SK-N-SH treated with all-trans-retinoic acid at 6 μM for 48 hours (cell line): ENCODE data around the gene TREH.

Source experiments
- BACH2 ChIP-seq: fragments of 250-450 bp; sonication (Bioruptor Pico); IDR thresholded peaks from 2 replicates; pipeline ENCODE4 v1.9.0; 2021; ENCODE audit warnings: mild to moderate bottlenecking, borderline replicate concordance
- ESRRG ChIP-seq: fragments of 250-450 bp; sonication (Bioruptor Pico); IDR thresholded peaks from 2 replicates; pipeline ENCODE4 v1.6.1; 2021; ENCODE audit warnings: mild to moderate bottlenecking
- PPARA ChIP-seq: fragments of 250-450 bp; sonication (Bioruptor Pico); IDR thresholded peaks from 2 replicates; pipeline ENCODE4 v1.5.0; 2020; ENCODE audit warnings: mild to moderate bottlenecking, borderline replicate concordance
- RARB ChIP-seq: fragments of 250-450 bp; sonication (Bioruptor Pico); IDR thresholded peaks from 2 replicates; pipeline ENCODE4 v1.8.0; 2021; ENCODE audit warnings: mild to moderate bottlenecking, moderate library complexity
- TCF4 ChIP-seq: fragments of 250-450 bp; sonication (Bioruptor Pico); IDR thresholded peaks from 2 replicates; pipeline ENCODE4 v1.8.0; 2021; ENCODE audit warnings: mild to moderate bottlenecking, moderate library complexity, borderline replicate concordance
- ZC3H10 ChIP-seq: fragments of 250-450 bp; sonication (Bioruptor Pico); IDR thresholded peaks from 2 replicates; pipeline ENCODE4 v1.5.1; 2021; ENCODE audit warnings: mild to moderate bottlenecking, moderate library complexity
- ZFP3 ChIP-seq: fragments of 250-450 bp; sonication (Bioruptor Pico); IDR thresholded peaks from 2 replicates; pipeline ENCODE4 v1.5.0; 2020; ENCODE audit warnings: mild to moderate bottlenecking, moderate library complexity
- ZNF565 ChIP-seq: fragments of 450-650 bp; formaldehyde crosslinking; conservative IDR thresholded peaks from 2 replicates; pipeline ENCODE4 v1.5.0; 2020; ENCODE audit warnings: low read depth, mild to moderate bottlenecking, moderate library complexity
- TF ChIP-seq, protein P1 (sequence below): fragments of 250-450 bp; sonication (Bioruptor Pico); IDR thresholded peaks from 2 replicates; pipeline ENCODE4 v1.8.0; 2020; ENCODE audit warnings: mild to moderate bottlenecking, moderate library complexity, borderline replicate concordance
- TF ChIP-seq, protein P2 (sequence below): fragments of 250-450 bp; sonication (Bioruptor Pico); IDR thresholded peaks from 2 replicates; pipeline ENCODE4 v1.5.1; 2020; ENCODE audit warnings: low read depth, mild to moderate bottlenecking, moderate library complexity

DNA sequence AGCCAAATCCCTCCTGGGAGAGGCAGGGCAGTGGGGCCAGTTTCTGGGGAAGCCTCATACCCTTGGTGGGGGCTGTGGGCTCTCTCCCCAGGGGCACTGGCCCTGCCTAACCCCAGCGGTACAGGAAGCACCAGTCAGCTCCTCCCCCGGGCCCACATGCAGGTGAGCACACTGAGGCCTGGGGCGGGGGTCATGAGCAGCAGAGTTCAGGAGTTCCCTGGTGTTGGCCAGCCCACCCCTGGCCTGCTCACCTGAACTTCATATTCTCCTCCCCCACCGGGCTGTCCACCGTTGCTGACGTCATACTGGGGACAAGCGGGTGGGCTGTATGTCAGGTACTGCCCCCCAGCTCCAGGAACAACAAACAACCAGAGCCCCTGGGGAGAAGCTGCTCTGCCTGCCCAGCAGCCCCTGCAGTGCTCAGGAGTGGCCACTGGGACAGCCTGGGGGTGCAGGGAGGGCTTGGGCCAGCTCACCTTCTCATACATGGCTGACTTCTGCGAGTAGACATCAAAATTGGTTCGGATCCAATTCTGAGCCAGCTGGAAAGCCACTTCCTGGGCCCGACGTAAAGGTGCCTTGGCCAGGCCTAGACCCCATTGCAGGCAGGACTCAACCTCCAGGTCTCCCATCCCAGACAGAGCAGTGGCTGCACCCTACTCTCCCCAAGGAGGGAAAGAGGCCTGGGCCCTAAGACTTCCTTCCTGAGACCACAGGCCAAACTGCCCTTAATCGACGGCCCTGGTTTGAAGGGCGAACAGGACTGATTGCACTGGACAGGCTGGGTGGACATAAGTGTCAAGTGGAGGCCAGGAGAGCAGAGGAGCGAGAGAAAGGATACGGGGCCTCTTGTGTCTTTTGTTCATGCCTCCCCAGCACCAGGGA is 20.8 kb downstream of the TREH start:
- TF ChIP-seq, protein P1, sequence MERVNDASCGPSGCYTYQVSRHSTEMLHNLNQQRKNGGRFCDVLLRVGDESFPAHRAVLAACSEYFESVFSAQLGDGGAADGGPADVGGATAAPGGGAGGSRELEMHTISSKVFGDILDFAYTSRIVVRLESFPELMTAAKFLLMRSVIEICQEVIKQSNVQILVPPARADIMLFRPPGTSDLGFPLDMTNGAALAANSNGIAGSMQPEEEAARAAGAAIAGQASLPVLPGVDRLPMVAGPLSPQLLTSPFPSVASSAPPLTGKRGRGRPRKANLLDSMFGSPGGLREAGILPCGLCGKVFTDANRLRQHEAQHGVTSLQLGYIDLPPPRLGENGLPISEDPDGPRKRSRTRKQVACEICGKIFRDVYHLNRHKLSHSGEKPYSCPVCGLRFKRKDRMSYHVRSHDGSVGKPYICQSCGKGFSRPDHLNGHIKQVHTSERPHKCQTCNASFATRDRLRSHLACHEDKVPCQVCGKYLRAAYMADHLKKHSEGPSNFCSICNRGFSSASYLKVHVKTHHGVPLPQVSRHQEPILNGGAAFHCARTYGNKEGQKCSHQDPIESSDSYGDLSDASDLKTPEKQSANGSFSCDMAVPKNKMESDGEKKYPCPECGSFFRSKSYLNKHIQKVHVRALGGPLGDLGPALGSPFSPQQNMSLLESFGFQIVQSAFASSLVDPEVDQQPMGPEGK (CRISPR knock-in tag): no peak
- TF ChIP-seq ZNF565 (CRISPR knock-in tag) (no peak), ZFP3 (CRISPR knock-in tag) (no peak), ZC3H10 (CRISPR knock-in tag) (no peak), TCF4 (CRISPR knock-in tag) (no peak), PPARA (CRISPR knock-in tag) (no peak), ESRRG (CRISPR knock-in tag) (no peak), RARB (CRISPR knock-in tag) (no peak), BACH2 (no peak)
- TF ChIP-seq, protein P2, sequence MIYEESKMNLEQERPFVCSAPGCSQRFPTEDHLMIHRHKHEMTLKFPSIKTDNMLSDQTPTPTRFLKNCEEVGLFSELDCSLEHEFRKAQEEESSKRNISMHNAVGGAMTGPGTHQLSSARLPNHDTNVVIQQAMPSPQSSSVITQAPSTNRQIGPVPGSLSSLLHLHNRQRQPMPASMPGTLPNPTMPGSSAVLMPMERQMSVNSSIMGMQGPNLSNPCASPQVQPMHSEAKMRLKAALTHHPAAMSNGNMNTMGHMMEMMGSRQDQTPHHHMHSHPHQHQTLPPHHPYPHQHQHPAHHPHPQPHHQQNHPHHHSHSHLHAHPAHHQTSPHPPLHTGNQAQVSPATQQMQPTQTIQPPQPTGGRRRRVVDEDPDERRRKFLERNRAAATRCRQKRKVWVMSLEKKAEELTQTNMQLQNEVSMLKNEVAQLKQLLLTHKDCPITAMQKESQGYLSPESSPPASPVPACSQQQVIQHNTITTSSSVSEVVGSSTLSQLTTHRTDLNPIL (CRISPR knock-in tag): no peak
